Progenitor cell of endocrine pancreas (in vitro differentiated cells): ENCODE results near the gene TRRAP. TPM values are rescaled to one million over a fixed set of nuclear protein-coding genes. Genes with fewer than 3 reads are reported as not detected.

Source experiments
- DNase-seq: peaks from one replicate; pipeline ENCODE4 v3.0.0; 2021; ENCODE audit warnings: low spot score; ENCODE audit not compliant: unreplicated experiment
- H3K27ac Mint-ChIP-seq: 2 replicates; pipeline ENCODE4 v1.8.0; 2021; ENCODE audit warnings: mild to moderate bottlenecking, moderate library complexity, mixed read lengths
- H3K27me3 Mint-ChIP-seq: 2 replicates; pipeline ENCODE4 v1.8.0; 2021; ENCODE audit warnings: mixed read lengths
- H3K36me3 Mint-ChIP-seq: 2 replicates; pipeline ENCODE4 v1.8.0; 2022; ENCODE audit warnings: mixed read lengths; ENCODE audit not compliant: insufficient read depth
- H3K4me1 Mint-ChIP-seq: 2 replicates; pipeline ENCODE4 v1.8.0; 2021; ENCODE audit warnings: low read depth, mixed read lengths
- H3K4me3 Mint-ChIP-seq: 2 replicates; pipeline ENCODE4 v1.8.0; 2021; ENCODE audit warnings: low read depth, mild to moderate bottlenecking, moderate library complexity, mixed read lengths
- H3K9me3 Mint-ChIP-seq: 2 replicates; pipeline ENCODE4 v1.8.0; 2021; ENCODE audit warnings: low read depth, mixed read lengths
- CTCF ChIP-seq: fragments of 200-600 bp; sonication (generic); IDR thresholded peaks from one replicate; pipeline ENCODE4 v1.5.0; 2021; ENCODE audit warnings: antibody characterized with exemption, mild to moderate bottlenecking; ENCODE audit not compliant: unreplicated experiment
- total RNA-seq: library from RNA; stranded (reverse); gene quantifications from 2 replicates; pipeline ENCODE4 v1.2.1, GENCODE V29; 2021

TRRAP gene
- total RNA-seq, 1 donor from 2014 or later, result 75.8 TPM

- no peak for TF ChIP-seq CTCF
- Mint-ChIP-seq H3K36me3 (peaks cover 16% of the 10 kb centered on the region), H3K27ac (no peak overlapping the region), H3K9me3 (no peaks in the 10 kb centered on the region), H3K4me3 (no peak overlapping the region), H3K27me3 (no peaks in the 10 kb centered on the region), H3K4me1 (no peaks in the 10 kb centered on the region)
- no peak for DNase-seq
These were observed 8.7 kb downstream of the TRRAP start for GRCh38 chr7:98887038-98887437.

GRCh38 chr7:98892609-98893008, 14.3 kb downstream of the TRRAP start:
- H3K27me3 Mint-ChIP-seq, result no peaks in the 10 kb centered on the region
- TF ChIP-seq CTCF, result no peak
- no peaks in the 10 kb centered on the region for H3K4me1 Mint-ChIP-seq
- H3K27ac Mint-ChIP-seq, result no peak overlapping the region
- no peaks in the 10 kb centered on the region for H3K9me3 Mint-ChIP-seq
- peaks cover 34% of the 10 kb centered on the region for H3K36me3 Mint-ChIP-seq
- no peak for DNase-seq
- no peak overlapping the region for H3K4me3 Mint-ChIP-seq

- H3K36me3 Mint-ChIP-seq, result peaks cover 49% of the 10 kb centered on the region
These were observed 21.5 kb downstream of the TRRAP start for GRCh38 chr7:98899816-98900215.

GRCh38 chr7:98900815-98901214, 22.5 kb downstream of the TRRAP start:
- no peaks in the 10 kb centered on the region for H3K9me3 Mint-ChIP-seq
- no peak overlapping the region for H3K4me3 Mint-ChIP-seq
- no peak for DNase-seq
- TF ChIP-seq CTCF, result no peak
- H3K27ac Mint-ChIP-seq, result no peak overlapping the region
- no peaks in the 10 kb centered on the region for H3K4me1 Mint-ChIP-seq
- H3K27me3 Mint-ChIP-seq, result no peaks in the 10 kb centered on the region
- H3K36me3 Mint-ChIP-seq, result peaks cover 54% of the 10 kb centered on the region

More at GRCh38 chr7:98899816-98900215, 21.5 kb downstream of the TRRAP start:
- Mint-ChIP-seq H3K27me3 (no peaks in the 10 kb centered on the region), H3K4me1 (no peaks in the 10 kb centered on the region), H3K4me3 (no peak overlapping the region), H3K9me3 (no peaks in the 10 kb centered on the region), H3K27ac (no peak overlapping the region)
- no peak for DNase-seq
- no peak for TF ChIP-seq CTCF

- peaks cover 50% of the 10 kb centered on the region for H3K36me3 Mint-ChIP-seq
- H3K4me1 Mint-ChIP-seq, result no peaks in the 10 kb centered on the region
- no peak overlapping the region for H3K4me3 Mint-ChIP-seq
- no peak for TF ChIP-seq CTCF
- DNase-seq, result no peak
- H3K27ac Mint-ChIP-seq, result no peak overlapping the region
- no peaks in the 10 kb centered on the region for H3K27me3 Mint-ChIP-seq
- no peaks in the 10 kb centered on the region for H3K9me3 Mint-ChIP-seq
These were observed 24.2 kb downstream of the TRRAP start for GRCh38 chr7:98902523-98902922.
